Thoracic aorta (tissue), 2 donors: Measurements from ENCODE around the gene ADAM10. TPM values are rescaled to one million over a fixed set of nuclear protein-coding genes. Genes with fewer than 3 reads are reported as not detected.

Experiments used
- ATAC-seq: fragments of 150-250 bp; one replicate; pipeline ENCODE4 v1.8.0; 2017; ENCODE audit warnings: low read depth; ENCODE audit not compliant: insufficient number of reproducible peaks, low FRiP score
- DNase-seq: peaks from one replicate; pipeline ENCODE4 v3.0.0-alpha.2; 2020; ENCODE audit warnings: low spot score
- H3K27ac ChIP-seq, 2 donors: fragments of 200-600 bp; sonication (generic); 1 replicate in 1 of 2; 2 replicates in 1 of 2; pipeline ENCODE4 v1.5.1; 2016; ENCODE audit warnings: mild to moderate bottlenecking in 2 of 2, moderate library complexity in 2 of 2
- H3K27me3 ChIP-seq: fragments of 200-600 bp; sonication (generic); replicated peaks from 2 replicates; pipeline ENCODE4 v1.6.0; 2016; ENCODE audit warnings: mild to moderate bottlenecking; ENCODE audit not compliant: insufficient read depth
- H3K36me3 ChIP-seq: fragments of 200-600 bp; sonication (generic); one replicate; pipeline ENCODE4 v1.5.1; 2016
- H3K4me1 ChIP-seq, 2 donors: fragments of 200-600 bp; sonication (generic); 1 replicate in 1 of 2; 2 replicates in 1 of 2; pipeline versions ENCODE4 v1.5.1 to v1.6.0; 2016; ENCODE audit warnings: low read depth in 2 of 2, mild to moderate bottlenecking in 1 of 2; ENCODE audit not compliant: control insufficient read depth in 1 of 2
- H3K4me3 ChIP-seq: fragments of 200-600 bp; sonication (generic); 2 replicates; pipeline ENCODE4 v1.5.1; 2016; ENCODE audit warnings: mild to moderate bottlenecking
- H3K9me3 ChIP-seq: fragments of 200-600 bp; sonication (generic); 2 replicates; pipeline ENCODE4 v1.5.1; 2016
- total RNA-seq, 2 donors: library from RNA; depleted of rRNA; stranded (reverse); fragments of >200 nt; gene quantifications; one replicate each; pipeline versions ENCODE4 v1.1.0 to v1.2.3, GENCODE V29; 2016
- TF ChIP-seq, protein P1 (sequence below): fragments of 200-600 bp; sonication (generic); IDR thresholded peaks from one replicate; pipeline ENCODE4 v1.5.1; 2019; ENCODE audit warnings: antibody characterized with exemption

ADAM10 gene
- total RNA-seq, 2 donors from 2014 or later: 41.2 to 63.1 TPM

DNA sequence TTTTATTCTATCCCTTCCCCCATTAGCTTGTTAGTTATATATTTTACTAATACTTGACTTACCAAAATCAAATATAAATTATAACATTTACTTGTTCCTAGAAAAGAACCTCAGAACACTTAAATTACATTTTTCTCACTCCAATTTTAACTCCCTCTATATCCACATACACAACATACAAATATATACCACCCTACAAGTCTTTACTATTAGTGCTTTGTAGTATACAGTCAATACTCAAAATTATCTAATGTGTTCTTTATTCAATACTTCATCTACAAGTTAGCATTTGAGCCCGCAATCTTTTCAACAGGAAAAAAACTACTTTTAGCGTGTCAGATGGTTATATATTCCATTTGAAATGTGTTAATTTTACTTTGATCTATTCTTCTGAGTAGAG lies 100.3 kb downstream of the ADAM10 start:
- no peaks in the 10 kb centered on the region for H3K27me3 ChIP-seq
- H3K4me1 ChIP-seq: no peaks in the 10 kb centered on the region
- H3K9me3 ChIP-seq: no peaks in the 10 kb centered on the region
- no peak overlapping the region for H3K4me3 ChIP-seq
- no peak for ATAC-seq
- TF ChIP-seq, protein P1, sequence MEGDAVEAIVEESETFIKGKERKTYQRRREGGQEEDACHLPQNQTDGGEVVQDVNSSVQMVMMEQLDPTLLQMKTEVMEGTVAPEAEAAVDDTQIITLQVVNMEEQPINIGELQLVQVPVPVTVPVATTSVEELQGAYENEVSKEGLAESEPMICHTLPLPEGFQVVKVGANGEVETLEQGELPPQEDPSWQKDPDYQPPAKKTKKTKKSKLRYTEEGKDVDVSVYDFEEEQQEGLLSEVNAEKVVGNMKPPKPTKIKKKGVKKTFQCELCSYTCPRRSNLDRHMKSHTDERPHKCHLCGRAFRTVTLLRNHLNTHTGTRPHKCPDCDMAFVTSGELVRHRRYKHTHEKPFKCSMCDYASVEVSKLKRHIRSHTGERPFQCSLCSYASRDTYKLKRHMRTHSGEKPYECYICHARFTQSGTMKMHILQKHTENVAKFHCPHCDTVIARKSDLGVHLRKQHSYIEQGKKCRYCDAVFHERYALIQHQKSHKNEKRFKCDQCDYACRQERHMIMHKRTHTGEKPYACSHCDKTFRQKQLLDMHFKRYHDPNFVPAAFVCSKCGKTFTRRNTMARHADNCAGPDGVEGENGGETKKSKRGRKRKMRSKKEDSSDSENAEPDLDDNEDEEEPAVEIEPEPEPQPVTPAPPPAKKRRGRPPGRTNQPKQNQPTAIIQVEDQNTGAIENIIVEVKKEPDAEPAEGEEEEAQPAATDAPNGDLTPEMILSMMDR: no peak
- no peaks in the 10 kb centered on the region for H3K36me3 ChIP-seq
- H3K27ac ChIP-seq: no peak overlapping the region
- no peak for DNase-seq

- Histone ChIP-seq H3K27me3 (no peaks in the 10 kb centered on the region), H3K4me1 (peaks cover 0 to 10% of the 10 kb centered on the region in 2 donors), H3K9me3 (no peaks in the 10 kb centered on the region), H3K4me3 (no peak overlapping the region), H3K27ac (no peak overlapping the region), H3K36me3 (no peaks in the 10 kb centered on the region)
- TF ChIP-seq, protein P1: no peak
- DNase-seq: no peak
- no peak for ATAC-seq
These were observed 105.5 kb downstream of the ADAM10 start for GRCh38 chr15:58643996-58644395.

DNA sequence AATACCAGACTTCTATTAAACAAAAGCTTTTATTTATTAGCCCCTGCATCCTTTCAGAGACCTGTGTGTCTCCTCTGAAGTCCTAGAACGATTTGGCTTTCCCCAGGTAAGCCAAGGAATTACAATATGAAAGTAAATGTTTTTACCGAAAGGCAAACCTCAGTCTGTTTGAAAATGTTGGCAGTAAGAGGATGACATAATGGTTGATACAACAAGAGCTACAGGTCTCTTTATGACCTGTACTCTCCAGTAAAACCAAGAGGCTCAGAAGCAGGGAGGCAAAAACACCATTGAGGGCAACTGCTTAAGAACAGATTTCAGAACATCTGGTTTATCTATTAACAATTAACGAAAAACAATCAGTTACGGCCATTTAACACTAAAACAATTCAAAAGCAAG lies 107.8 kb downstream of the ADAM10 start:
- ATAC-seq (no peak), DNase-seq (no peak)
- H3K4me3 ChIP-seq: no peak overlapping the region
- TF ChIP-seq, protein P1: no peak
- H3K36me3 ChIP-seq: no peaks in the 10 kb centered on the region
- no peaks in the 10 kb centered on the region for H3K9me3 ChIP-seq
- peaks cover 0 to 10% of the 10 kb centered on the region in 2 donors for H3K4me1 ChIP-seq
- no peaks in the 10 kb centered on the region for H3K27me3 ChIP-seq
- H3K27ac ChIP-seq: no peak overlapping the region

DNA sequence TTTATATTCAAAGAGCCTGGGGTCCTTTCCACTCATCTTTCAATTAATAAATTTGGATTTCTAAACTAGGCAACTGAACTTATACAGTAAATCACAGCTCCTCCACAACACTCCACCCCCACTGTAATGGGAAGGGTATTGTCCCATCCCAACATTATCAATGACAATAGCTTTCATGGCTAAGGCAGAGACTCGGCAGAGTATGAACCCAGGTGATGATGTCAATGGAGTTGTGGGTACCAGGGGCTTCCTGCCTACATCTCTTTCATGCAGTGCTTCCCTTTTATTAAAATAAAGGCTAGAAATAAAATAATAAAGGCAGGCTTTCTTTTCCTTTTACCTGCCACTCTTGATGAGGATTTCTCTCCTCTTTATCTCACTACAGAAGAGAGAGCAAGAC lies 109.5 kb downstream of the ADAM10 start:
- Histone ChIP-seq H3K9me3 (no peaks in the 10 kb centered on the region), H3K27me3 (no peaks in the 10 kb centered on the region), H3K36me3 (no peaks in the 10 kb centered on the region), H3K27ac (no peak overlapping the region), H3K4me3 (no peak overlapping the region), H3K4me1 (peaks cover 0 to 10% of the 10 kb centered on the region in 2 donors)
- ATAC-seq (no peak), DNase-seq (no peak)
- TF ChIP-seq, protein P1: no peak

GRCh38 chr15:58639002-58639756 lies 110.3 kb downstream of the ADAM10 start:
- Histone ChIP-seq H3K27ac (no peak overlapping the region), H3K36me3 (no peaks in the 10 kb centered on the region), H3K4me3 (no peak overlapping the region), H3K4me1 (peaks cover 0 to 10% of the 10 kb centered on the region in 2 donors), H3K27me3 (no peaks in the 10 kb centered on the region), H3K9me3 (no peaks in the 10 kb centered on the region)
- no peak for DNase-seq
- TF ChIP-seq, protein P1: no peak
- ATAC-seq: no peak
